GM21576 (cell line): Measurements from ENCODE around the gene ZRANB2.

Experiments used
- ATAC-seq: cut with Tn5 transposase; IDR thresholded peaks from one replicate; pipeline ENCODE4 v1.9.1; 2021; ENCODE audit warnings: mild to moderate bottlenecking, moderate library complexity; ENCODE audit not compliant: unreplicated experiment

Gene ZRANB2

DNA sequence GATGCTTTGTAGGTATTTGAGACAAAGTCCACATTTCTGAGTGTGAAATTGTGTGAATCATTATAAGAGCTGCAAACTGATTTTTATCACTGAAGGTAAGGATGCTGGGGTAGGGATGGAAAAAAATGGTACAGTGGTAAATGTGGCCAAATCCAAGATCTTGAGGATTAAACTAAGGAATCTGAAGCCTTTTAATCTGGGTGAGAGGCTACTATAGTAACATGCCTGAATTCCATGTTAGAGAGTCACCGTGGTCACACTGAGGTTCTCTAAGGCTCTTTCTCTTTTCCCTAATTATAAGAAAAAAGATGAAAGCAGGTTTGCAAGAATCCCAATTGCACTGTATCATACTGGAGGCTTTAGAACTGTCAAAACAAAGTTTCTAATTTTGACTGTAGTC is 50.8 kb downstream of the ZRANB2 start:
- no peak for ATAC-seq

DNA sequence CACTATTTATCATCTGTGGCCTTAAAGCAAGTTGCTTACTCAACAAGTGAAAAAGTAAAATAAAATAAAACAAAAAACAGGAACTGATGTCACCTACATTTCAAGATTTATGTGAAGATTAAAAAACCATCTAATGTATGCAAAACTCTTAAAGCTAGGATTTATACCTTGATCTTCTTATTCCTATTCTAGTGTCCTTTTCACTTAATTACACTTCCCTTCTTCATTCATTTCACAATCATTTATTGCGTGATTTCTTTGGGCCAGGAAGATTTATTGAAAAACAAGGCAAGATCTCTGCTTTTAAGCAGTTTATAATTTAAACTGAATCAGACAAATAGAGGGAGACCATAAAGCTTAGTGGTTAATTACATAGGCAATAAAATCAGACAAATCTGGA is 51.9 kb downstream of the ZRANB2 start:
- no peak for ATAC-seq

DNA sequence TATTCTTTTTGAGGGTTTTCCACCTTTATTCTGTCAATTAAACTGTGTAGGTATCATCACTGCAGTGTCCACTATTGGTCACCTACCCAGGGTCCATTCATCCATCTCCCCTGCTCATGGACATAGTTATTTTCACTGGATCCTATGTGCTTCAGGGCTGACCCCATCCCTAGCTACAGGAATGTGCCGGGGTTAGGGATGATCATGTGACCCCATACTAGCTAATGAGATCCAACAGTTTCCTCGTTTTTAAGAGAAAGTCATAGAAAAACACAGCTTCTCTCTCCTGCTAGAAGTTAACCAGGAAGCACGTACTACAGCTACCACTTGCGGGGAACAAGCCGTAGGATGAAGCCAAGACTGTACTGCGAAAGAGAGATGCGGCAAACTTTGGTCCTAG is 52.8 kb downstream of the ZRANB2 start:
- ATAC-seq = no peak

DNA sequence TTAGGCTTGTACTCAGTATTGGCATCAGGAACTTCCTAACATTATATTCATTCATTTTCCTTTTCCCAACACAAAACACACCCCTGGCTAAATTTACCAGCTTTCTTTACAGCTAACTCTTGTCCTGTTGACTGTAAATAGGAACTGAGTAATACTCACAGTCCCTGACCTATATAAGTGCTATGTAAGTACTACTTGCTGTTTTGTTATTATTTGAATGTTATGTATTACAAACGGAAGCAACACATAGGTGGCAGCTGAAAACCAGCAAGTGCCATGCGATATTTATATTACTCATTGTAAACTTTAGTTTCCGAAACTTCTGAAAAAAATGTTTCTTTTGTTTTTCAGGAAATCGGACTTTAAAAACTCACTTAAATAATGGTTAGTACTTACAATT is 54.7 kb downstream of the ZRANB2 start:
- ATAC-seq = no peak

DNA sequence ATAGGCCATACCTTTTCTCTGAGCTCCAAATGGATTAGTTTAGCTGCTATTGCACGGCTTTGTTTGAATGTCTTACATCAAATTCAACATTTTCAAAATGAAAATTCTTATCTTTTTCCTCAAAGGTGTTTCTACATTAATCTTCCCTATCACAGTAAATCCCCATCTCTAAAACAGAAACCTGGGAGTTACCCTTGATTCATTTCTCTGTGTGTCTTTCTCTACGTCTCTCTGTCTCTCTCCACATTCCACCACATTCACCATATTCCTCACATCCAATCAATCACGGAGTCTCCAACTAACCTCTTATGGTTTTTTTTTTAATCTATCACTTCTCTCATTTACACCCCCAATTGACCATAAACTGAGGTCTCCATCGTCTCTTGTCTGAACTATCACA is 57.3 kb downstream of the ZRANB2 start:
- ATAC-seq = no peak

DNA sequence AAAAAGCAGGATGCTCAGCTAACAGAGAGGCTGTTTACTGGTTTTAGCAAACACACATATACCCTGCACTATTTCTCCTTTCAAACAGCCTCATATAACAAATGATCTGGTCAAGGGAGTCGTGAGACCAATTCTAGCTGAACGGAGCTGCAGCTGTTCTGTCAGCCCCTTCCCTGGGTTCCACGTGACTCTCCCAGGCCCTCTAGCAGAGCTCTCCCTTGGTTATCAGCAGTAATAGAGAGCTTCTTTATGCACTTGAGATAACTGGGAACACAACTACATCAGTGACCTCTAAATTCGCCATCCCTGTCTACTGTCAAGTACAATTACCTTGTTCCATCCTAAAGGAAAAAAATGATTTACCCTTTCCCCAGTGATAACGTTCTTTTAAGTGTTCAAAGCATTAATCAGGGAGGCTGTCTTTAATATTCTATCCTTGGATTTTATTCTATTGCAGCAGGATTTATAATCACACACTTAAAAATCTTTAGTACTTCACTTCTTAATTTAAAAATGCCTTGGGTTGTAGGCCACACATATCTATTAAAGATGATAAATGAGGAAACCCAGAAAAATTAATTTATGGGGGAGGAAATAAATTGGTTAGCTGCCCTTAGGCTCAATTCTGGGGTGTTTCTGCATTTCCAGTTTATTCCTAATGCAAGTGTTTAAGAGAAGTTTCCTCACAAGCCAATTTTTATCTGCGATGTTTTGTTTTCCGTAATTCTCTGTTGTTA is 61.4 kb downstream of the ZRANB2 start:
- no peak for ATAC-seq

DNA sequence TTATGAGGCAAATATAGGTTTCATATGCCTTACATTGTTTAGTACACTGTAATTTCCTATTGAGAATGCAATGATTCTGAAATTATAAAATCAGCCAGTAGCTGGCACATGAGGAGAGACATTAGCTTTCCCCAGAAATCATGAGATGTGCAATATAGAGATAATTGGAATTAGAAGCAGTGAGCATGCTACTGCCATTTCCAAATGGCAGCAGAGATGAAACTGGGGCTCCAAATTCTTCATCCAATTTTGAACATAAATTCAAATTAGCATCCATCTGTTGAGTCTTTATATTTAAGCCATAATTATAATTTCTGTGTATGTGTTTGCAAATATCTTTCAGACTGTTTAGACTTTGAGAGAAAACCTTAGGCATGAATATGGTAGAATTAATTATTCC is 62.0 kb downstream of the ZRANB2 start:
- ATAC-seq = no peak

DNA sequence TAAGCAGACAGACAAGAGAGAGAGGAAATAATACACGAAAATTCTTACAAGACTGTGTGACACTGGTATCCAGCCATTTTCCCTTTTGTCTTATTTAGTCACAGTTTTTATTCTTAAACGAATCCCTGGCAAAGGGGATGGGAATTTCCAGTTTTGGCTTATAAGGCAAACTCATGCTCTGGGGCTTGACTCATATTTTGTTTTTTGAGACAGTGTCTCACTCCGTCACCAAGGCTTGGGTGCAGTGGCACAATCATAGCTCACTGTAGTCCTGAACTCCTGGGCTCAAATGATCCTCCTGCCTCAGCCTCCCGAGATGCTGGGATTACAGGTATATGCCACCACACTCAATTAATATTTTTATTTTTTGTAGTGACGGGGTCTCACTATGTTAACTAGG is 65.1 kb downstream of the ZRANB2 start:
- no peak for ATAC-seq

DNA sequence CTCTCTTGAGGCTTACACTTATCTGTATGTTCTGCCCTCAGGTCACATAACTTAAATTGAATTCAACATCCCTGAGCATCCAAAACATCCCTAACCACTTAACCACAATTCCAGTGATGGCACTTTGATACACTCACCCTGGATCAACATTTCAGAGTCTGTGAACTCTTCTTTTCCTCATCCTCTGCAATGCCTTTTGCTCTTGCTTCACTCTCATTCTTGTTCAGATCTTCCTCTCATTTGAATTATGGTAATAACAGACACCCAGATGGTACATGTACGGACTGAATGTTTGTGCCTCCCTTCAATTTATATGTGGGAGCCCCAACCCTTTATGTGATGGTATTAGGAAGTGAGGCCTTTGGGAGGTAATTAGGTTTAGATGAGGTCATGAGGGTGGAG is 66.7 kb downstream of the ZRANB2 start:
- ATAC-seq = no peak
